Measurements from ENCODE around the gene SAP30BP.

SAP30BP gene

GRCh38 chr17:75688209-75688825 is 21.2 kb downstream of the SAP30BP start:
- no peaks in the 10 kb centered on the region for H3K27me3 ChIP-seq (ENCODE audit: insufficient read depth, low read length)
- no peaks in the 10 kb centered on the region for H3K9me3 ChIP-seq (ENCODE audit: low read length)
- H2AFZ ChIP-seq (ENCODE audit: low read depth, low read length): no peak overlapping the region
- H3K4me3 ChIP-seq (ENCODE audit: low read length): no peak overlapping the region
- peaks cover 49% of the 10 kb centered on the region for H3K36me3 ChIP-seq (ENCODE audit: insufficient read depth, low read length)
- no peaks in the 10 kb centered on the region for H3K4me1 ChIP-seq (ENCODE audit: insufficient read depth, low read length)

GRCh38 chr17:75689441-75689873 is 22.3 kb downstream of the SAP30BP start:
- no peak overlapping the region for H2AFZ ChIP-seq (ENCODE audit: low read depth, low read length)
- H3K27me3 ChIP-seq (ENCODE audit: insufficient read depth, low read length): no peaks in the 10 kb centered on the region
- no peaks in the 10 kb centered on the region for H3K9me3 ChIP-seq (ENCODE audit: low read length)
- H3K4me1 ChIP-seq (ENCODE audit: insufficient read depth, low read length): no peaks in the 10 kb centered on the region
- H3K36me3 ChIP-seq (ENCODE audit: insufficient read depth, low read length): peaks cover 50% of the 10 kb centered on the region
- H3K4me3 ChIP-seq (ENCODE audit: low read length): no peak overlapping the region

GRCh38 chr17:75691371-75691791 is 24.2 kb downstream of the SAP30BP start:
- Histone ChIP-seq H3K27me3 (ENCODE audit: insufficient read depth, low read length) (no peaks in the 10 kb centered on the region), H3K4me1 (ENCODE audit: insufficient read depth, low read length) (no peaks in the 10 kb centered on the region), H3K36me3 (ENCODE audit: insufficient read depth, low read length) (peaks cover 55% of the 10 kb centered on the region), H2AFZ (ENCODE audit: low read depth, low read length) (no peak overlapping the region), H3K4me3 (ENCODE audit: low read length) (no peak overlapping the region), H3K9me3 (ENCODE audit: low read length) (no peaks in the 10 kb centered on the region)

GRCh38 chr17:75691801-75692626 is 24.9 kb downstream of the SAP30BP start:
- peaks cover 58% of the 10 kb centered on the region for H3K36me3 ChIP-seq (ENCODE audit: insufficient read depth, low read length)

GRCh38 chr17:75692976-75693375 is 25.8 kb downstream of the SAP30BP start:
- H3K4me1 ChIP-seq (ENCODE audit: insufficient read depth, low read length): peaks cover 5% of the 10 kb centered on the region
- H3K9me3 ChIP-seq (ENCODE audit: low read length): no peaks in the 10 kb centered on the region
- no peaks in the 10 kb centered on the region for H3K27me3 ChIP-seq (ENCODE audit: insufficient read depth, low read length)
- peaks cover 58% of the 10 kb centered on the region for H3K36me3 ChIP-seq (ENCODE audit: insufficient read depth, low read length)
- H2AFZ ChIP-seq (ENCODE audit: low read depth, low read length): no peak overlapping the region
- H3K4me3 ChIP-seq (ENCODE audit: low read length): no peak overlapping the region

More at GRCh38 chr17:75691801-75692626, 24.9 kb downstream of the SAP30BP start:
- Histone ChIP-seq H2AFZ (ENCODE audit: low read depth, low read length) (no peak overlapping the region), H3K4me1 (ENCODE audit: insufficient read depth, low read length) (peaks cover under 1% of the 10 kb centered on the region), H3K9me3 (ENCODE audit: low read length) (no peaks in the 10 kb centered on the region), H3K27me3 (ENCODE audit: insufficient read depth, low read length) (no peaks in the 10 kb centered on the region), H3K4me3 (ENCODE audit: low read length) (no peak overlapping the region)

- Histone ChIP-seq H2AFZ (ENCODE audit: low read depth, low read length) (no peak overlapping the region), H3K4me3 (ENCODE audit: low read length) (no peak overlapping the region), H3K9me3 (ENCODE audit: low read length) (no peaks in the 10 kb centered on the region), H3K27me3 (ENCODE audit: insufficient read depth, low read length) (no peaks in the 10 kb centered on the region), H3K36me3 (ENCODE audit: insufficient read depth, low read length) (peaks cover 55% of the 10 kb centered on the region), H3K4me1 (ENCODE audit: insufficient read depth, low read length) (peaks cover 5% of the 10 kb centered on the region)
Measured at GRCh38 chr17:75693500-75694481, 26.7 kb downstream of the SAP30BP start.

- Histone ChIP-seq H3K4me1 (ENCODE audit: insufficient read depth, low read length) (peaks cover 5% of the 10 kb centered on the region), H3K36me3 (ENCODE audit: insufficient read depth, low read length) (peaks cover 57% of the 10 kb centered on the region), H3K9me3 (ENCODE audit: low read length) (no peaks in the 10 kb centered on the region), H2AFZ (ENCODE audit: low read depth, low read length) (no peak overlapping the region), H3K4me3 (ENCODE audit: low read length) (no peak overlapping the region), H3K27me3 (ENCODE audit: insufficient read depth, low read length) (no peaks in the 10 kb centered on the region)
Measured at GRCh38 chr17:75694536-75694935, 27.4 kb downstream of the SAP30BP start.

- H2AFZ ChIP-seq (ENCODE audit: low read depth, low read length): no peak overlapping the region
- H3K4me3 ChIP-seq (ENCODE audit: low read length): no peak overlapping the region
- no peaks in the 10 kb centered on the region for H3K27me3 ChIP-seq (ENCODE audit: insufficient read depth, low read length)
- H3K36me3 ChIP-seq (ENCODE audit: insufficient read depth, low read length): peaks cover 65% of the 10 kb centered on the region
- peaks cover 5% of the 10 kb centered on the region for H3K4me1 ChIP-seq (ENCODE audit: insufficient read depth, low read length)
- no peaks in the 10 kb centered on the region for H3K9me3 ChIP-seq (ENCODE audit: low read length)
Measured at GRCh38 chr17:75695141-75695829, 28.1 kb downstream of the SAP30BP start.

GRCh38 chr17:75695830-75696271 is 28.7 kb downstream of the SAP30BP start:
- Histone ChIP-seq H3K4me3 (ENCODE audit: low read length) (no peak overlapping the region), H3K36me3 (ENCODE audit: insufficient read depth, low read length) (peaks cover 66% of the 10 kb centered on the region), H2AFZ (ENCODE audit: low read depth, low read length) (no peak overlapping the region), H3K27me3 (ENCODE audit: insufficient read depth, low read length) (no peaks in the 10 kb centered on the region), H3K9me3 (ENCODE audit: low read length) (no peaks in the 10 kb centered on the region), H3K4me1 (ENCODE audit: insufficient read depth, low read length) (peaks cover 5% of the 10 kb centered on the region)

GRCh38 chr17:75697651-75698291 is 30.6 kb downstream of the SAP30BP start:
- no peaks in the 10 kb centered on the region for H3K27me3 ChIP-seq (ENCODE audit: insufficient read depth, low read length)
- H3K4me3 ChIP-seq (ENCODE audit: low read length): no peak overlapping the region
- H3K36me3 ChIP-seq (ENCODE audit: insufficient read depth, low read length): peaks cover 72% of the 10 kb centered on the region
- H3K9me3 ChIP-seq (ENCODE audit: low read length): no peaks in the 10 kb centered on the region
- H2AFZ ChIP-seq (ENCODE audit: low read depth, low read length): no peak overlapping the region
- H3K4me1 ChIP-seq (ENCODE audit: insufficient read depth, low read length): peaks cover 5% of the 10 kb centered on the region

- no peak overlapping the region for H2AFZ ChIP-seq (ENCODE audit: low read depth, low read length)
- H3K27me3 ChIP-seq (ENCODE audit: insufficient read depth, low read length): no peaks in the 10 kb centered on the region
- no peak overlapping the region for H3K4me3 ChIP-seq (ENCODE audit: low read length)
- peaks cover 5% of the 10 kb centered on the region for H3K4me1 ChIP-seq (ENCODE audit: insufficient read depth, low read length)
- no peaks in the 10 kb centered on the region for H3K9me3 ChIP-seq (ENCODE audit: low read length)
- H3K36me3 ChIP-seq (ENCODE audit: insufficient read depth, low read length): peaks cover 75% of the 10 kb centered on the region
Measured at GRCh38 chr17:75698659-75699058, 31.5 kb downstream of the SAP30BP start.

GRCh38 chr17:75701288-75701687 is 34.1 kb downstream of the SAP30BP start:
- Histone ChIP-seq H3K36me3 (ENCODE audit: insufficient read depth, low read length) (peaks cover 79% of the 10 kb centered on the region), H2AFZ (ENCODE audit: low read depth, low read length) (no peak overlapping the region), H3K27me3 (ENCODE audit: insufficient read depth, low read length) (no peaks in the 10 kb centered on the region), H3K4me3 (ENCODE audit: low read length) (no peak overlapping the region), H3K4me1 (ENCODE audit: insufficient read depth, low read length) (peaks cover 5% of the 10 kb centered on the region), H3K9me3 (ENCODE audit: low read length) (no peaks in the 10 kb centered on the region)

All from neuron (in vitro differentiated cells).